HG03442 (cell line): ENCODE data around the gene CHAT.

Experiments used
- ATAC-seq: cut with Tn5 transposase; IDR thresholded peaks from one replicate; pipeline ENCODE4 v1.9.1; 2021; ENCODE audit warnings: mild to moderate bottlenecking, moderate library complexity; ENCODE audit not compliant: unreplicated experiment

CHAT gene

GRCh38 chr10:49611816-49612512 is 1.9 kb upstream of the CHAT start:
- no peak for ATAC-seq

DNA sequence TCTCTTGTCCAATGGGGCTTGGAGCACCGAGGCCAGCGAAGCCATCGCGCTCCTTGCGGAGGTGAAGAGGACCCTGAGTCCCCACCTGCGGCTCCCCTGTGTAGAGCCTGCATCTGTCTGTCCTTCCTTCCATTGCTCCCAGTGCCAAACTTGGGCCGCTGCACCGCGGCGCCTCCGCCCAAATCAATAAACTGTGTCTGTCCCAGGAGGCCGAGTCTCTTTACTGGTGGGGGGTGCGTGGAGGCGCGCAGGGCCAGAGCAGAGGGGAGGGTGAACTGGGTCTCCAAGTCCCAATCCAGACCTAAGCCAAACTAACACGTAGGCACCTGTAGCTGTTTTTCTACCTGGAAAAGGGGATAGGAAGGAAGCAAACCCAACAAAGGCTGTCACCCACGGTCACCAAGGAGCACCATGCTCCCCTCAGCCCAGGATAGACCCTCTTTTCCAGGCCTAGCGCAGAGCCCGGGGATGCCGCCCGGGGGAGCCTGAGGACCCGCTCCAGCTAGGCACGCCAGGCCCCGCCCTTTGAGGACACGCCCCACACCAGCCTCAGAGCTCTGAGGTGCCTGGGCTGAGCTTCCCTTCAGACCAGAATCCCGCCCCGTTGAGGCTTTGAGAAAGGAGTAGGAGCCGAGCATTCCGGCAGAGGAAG is 1.2 kb upstream of the CHAT start:
- ATAC-seq = no peak

DNA sequence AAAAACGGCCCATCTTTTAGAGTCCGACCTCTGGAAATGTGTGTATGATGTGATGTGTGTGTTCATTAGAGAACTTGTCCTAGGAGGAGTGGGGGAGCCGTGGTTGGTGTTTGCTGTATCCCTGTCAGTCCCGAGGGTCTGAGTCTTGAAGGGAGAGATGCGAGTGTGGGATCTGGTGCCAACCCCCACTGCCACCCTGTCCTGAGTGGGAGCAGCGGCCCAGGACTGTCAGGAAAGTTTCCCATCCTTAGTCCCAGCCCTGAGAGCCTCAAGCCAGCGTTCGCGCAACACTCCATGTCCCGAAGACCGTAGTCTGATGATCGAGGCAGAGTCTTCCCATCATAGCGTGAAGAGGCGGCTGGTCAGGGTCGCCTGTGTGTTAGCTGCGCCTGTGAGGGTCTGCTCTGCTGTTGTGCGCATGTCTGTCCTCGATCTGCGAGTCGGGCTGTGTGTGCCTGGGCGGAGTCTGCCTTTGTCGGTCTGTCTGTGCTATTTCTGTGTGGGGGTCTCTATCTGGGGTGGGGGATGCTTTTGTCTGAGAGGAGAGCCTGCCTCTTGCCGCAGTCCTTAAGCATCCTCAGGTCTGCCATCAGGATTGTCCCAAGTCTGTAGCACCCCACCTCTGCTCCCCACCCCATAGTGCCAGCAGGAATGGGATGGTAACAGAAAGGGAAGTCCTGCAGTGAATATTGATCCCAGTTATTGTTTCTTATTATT is 514 bp upstream of the CHAT start:
- ATAC-seq = no peak

DNA sequence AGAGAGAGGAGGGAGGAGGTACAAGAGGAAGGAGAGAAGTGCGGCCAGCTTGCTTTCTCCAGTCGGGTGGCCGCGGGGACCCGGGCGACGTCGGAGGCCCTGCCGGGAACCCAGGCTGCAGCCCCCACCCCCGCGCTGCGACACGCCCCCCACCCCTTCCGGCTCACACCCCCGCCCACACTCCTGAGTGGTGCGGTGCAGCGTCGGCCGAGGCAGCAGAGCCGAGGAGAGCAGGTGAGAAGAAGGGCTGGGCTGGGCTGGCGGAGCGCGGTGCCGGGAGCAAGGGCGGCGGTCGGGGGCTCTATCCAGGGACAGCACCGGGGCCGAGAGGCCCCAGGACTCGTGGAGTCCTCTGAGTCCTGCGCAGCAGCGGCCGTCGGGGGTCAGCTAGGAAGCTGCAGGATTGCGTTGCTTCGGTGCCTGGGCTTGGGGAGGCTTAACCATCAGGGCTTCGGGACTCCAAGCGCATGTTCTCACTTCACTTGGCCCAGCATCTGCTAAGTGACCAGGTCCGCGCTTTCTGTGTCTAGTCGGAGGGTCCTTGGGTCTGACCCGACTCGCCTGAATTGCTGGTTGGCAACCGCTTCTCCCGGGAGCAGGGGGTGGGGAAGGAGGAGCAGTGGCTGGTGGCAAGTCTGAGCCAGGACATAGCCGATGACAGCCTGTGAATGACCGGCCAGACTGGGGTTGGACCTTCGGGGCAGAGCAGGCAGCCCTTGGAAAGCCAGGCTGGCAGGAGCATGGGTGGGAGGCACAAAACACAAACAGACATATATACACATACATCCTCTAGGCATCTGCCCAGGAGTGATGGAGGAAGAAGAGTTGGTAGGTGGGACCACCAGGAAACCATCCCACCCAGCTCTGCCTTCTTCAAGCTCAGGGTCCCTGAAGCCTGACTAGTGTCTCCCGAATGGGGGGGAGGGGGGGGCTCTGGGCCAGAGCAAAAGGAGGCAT is 683 bp downstream of the CHAT start:
- ATAC-seq = no peak

- no peak for ATAC-seq
Measured at GRCh38 chr10:49615213-49615612, 1.4 kb downstream of the CHAT start.

DNA sequence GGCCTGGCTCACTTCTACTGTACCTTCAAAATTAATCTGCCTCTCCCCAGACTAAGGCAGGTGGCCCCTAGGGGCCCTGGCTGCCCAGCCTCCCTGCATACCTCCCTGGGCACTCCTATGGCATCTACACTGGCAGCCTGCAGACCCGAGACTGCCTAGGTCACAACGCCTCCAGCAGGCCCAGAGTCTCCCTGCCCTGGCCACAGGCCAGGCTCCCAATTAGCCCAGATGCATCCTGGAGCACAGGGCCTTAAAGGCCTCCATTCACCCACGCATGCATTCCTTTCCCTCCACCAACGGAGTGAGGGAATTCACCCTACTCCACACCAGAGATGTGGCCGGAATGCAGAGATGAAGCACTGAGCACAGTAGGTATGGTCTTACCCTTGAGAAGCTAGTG is 1.9 kb downstream of the CHAT start:
- no peak for ATAC-seq

DNA sequence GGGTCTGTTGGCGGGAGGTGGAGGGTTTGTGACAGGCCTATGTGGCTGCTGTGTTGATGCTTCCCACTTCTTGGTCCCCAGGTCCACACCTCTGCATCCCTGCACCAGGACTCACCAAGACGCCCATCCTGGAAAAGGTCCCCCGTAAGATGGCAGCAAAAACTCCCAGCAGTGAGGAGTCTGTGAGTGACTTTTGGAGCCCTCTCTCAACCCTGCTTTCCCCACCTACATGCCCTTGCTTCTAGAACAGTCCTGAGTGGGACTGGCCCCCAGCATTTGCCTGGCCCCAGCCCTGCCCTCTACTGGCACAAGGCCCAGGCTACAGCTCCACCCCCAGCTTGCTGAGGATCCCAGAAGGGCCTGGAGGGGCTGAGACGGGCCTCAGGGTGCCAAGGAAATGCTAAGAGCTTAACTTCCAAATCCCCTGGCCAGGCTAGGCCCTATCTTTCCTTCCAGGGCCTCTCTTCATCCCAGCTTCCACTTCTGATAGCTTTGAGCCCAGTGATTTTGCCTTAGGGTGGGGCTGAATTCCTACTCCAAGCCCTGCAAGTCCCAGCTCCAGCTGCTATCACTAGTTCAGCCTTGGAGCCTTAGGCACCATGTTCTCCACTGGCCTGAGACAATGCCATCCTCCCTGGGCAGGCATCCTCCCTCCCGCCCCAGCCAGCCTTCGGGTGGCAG is 2.7 kb downstream of the CHAT start:
- no peak for ATAC-seq

- no peak for ATAC-seq
Measured at GRCh38 chr10:49617121-49618020, 3.5 kb downstream of the CHAT start.

DNA sequence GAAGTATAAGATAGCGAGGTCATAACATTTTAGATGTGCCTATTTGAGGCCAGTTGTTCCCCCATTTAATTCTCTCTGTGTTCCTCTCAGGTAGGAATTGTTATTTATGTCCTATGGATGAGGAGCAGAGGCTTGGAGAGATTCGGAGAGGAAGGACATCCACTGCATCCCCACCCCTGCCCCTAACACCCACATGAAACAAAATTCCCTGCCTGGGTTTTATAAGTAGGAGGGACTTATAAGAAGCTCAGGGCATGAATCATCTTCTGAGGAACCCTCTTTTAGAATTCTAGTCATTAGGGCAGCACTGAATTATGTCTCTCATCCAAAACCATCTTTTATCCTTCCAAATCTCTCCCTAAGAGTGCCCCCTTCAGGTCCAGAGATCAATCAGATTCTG is 5.0 kb downstream of the CHAT start:
- ATAC-seq = no peak

DNA sequence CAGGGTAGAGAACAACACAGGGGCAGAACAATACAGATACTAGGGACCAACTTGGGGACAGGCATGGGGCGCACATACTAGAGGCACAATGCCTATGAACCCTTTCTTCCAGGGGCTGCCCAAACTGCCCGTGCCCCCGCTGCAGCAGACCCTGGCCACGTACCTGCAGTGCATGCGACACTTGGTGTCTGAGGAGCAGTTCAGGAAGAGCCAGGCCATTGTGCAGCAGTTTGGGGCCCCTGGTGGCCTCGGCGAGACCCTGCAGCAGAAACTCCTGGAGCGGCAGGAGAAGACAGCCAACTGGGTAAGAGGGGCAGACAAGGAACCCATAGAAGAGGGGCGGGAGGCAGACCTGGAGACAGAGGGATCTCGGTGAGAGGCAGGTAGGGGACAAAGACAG is 5.8 kb downstream of the CHAT start:
- no peak for ATAC-seq

DNA sequence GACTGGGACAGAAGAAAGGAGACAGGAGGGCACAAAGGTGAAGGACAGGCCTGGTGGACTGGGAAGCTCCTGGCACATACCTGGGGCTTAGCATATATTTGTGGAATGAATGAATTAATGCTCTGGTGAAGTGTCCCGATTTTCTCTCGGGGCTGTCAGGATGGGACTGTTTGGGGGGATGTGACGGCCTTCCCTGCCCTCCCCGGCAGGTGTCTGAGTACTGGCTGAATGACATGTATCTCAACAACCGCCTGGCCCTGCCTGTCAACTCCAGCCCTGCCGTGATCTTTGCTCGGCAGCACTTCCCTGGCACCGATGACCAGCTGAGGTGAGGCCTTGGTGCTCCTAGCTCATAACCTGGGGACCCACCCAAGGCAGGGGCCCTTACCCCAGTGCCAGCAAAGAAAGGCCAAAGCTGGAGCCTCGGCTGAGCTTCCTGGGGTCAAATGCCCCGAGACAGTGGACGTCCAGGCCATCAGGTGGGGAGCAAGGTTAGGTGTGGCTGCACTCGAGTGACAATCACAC is 6.5 kb downstream of the CHAT start:
- no peak for ATAC-seq

- ATAC-seq = no peak
Measured at GRCh38 chr10:49620841-49621378, 7.1 kb downstream of the CHAT start.

DNA sequence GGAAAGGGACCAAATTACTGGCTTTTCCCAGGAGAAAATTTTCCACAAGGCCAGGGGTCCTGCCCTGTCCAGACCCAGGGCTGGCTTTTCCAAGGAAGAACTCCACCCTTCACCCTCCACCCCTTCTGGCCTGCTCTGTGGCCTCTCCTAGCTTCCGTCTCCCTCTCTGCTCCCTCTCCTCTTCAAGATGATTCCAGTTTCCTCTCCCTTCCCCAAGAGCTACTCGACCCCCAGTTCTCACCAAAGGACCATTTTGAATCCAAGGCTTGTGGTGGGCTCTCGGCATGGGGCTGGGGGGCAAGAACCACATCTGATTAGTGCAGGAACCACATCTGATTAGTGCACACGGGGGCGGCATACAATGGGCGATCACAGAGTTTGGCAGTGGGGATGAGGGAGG is 7.7 kb downstream of the CHAT start:
- no peak for ATAC-seq

- no peak for ATAC-seq
Measured at GRCh38 chr10:49622426-49623425, 8.9 kb downstream of the CHAT start.

GRCh38 chr10:49624629-49625028 is 10.8 kb downstream of the CHAT start:
- ATAC-seq = no peak

GRCh38 chr10:49625411-49625810 is 11.6 kb downstream of the CHAT start:
- ATAC-seq = no peak

- ATAC-seq = no peak
Measured at GRCh38 chr10:49627038-49627437, 13.2 kb downstream of the CHAT start.
